Measurements from ENCODE around the gene FANCD2OS. TPM values are rescaled to one million over a fixed set of nuclear protein-coding genes. Genes with fewer than 3 reads are reported as not detected.
A peak's percentile ranks its signal among the peaks of the same experiment; 100 is the strongest.

FANCD2OS gene
- total RNA-seq, 1 experiment from 2014 or later: not detected

- Histone ChIP-seq H3K9ac (ENCODE audit: extremely low read depth, insufficient read length, low read length) (no peak overlapping the region), H2BK12ac (ENCODE audit: insufficient read length, low read depth, low read length) (no peak overlapping the region), H3K23ac (ENCODE audit: insufficient read length, low read depth, low read length) (no peak overlapping the region), H2BK15ac (ENCODE audit: low read depth, low read length) (no peak overlapping the region), H3K79me1 (ENCODE audit: insufficient read depth, low read depth, low read length, poor library complexity, severe bottlenecking) (peaks cover 4% of the 10 kb centered on the region), H2BK5ac (ENCODE audit: insufficient read length, low read length) (no peak overlapping the region), H3K23me2 (ENCODE audit: insufficient read length, low read depth, low read length, poor library complexity, severe bottlenecking) (peaks cover 6% of the 10 kb centered on the region), H3K9me3 (ENCODE audit: control insufficient read depth, low read depth, low read length) (no peaks in the 10 kb centered on the region), H4K91ac (ENCODE audit: insufficient read length, low read depth, low read length) (no peak overlapping the region), H4K5ac (ENCODE audit: insufficient read length, low read depth, low read length) (no peak overlapping the region), H3K79me2 (ENCODE audit: insufficient read depth, low read length) (peaks cover 15% of the 10 kb centered on the region; the same call in 1 of the 2 replicates), H3K4me1 (ENCODE audit: insufficient read depth, low read length) (no peaks in the 10 kb centered on the region), H3K27me3 (ENCODE audit: insufficient read depth, low read length) (no peaks in the 10 kb centered on the region), H2AK5ac (ENCODE audit: insufficient read length, low read length) (no peak overlapping the region), H3T11ph (ENCODE audit: low read length) (no peak overlapping the region), H4K20me1 (ENCODE audit: control insufficient read depth, insufficient read depth, insufficient read length) (no peaks in the 10 kb centered on the region), H2BK120ac (ENCODE audit: low read depth, low read length, poor library complexity, severe bottlenecking) (no peak overlapping the region), H2BK20ac (ENCODE audit: low read depth, low read length, poor library complexity, severe bottlenecking) (no peak overlapping the region), H4K8ac (replicated peaks; ENCODE audit: insufficient read length, low read depth, low read length) (no peak overlapping the region), H2AFZ (ENCODE audit: low read length) (no peak overlapping the region), H3K27ac (ENCODE audit: insufficient read length, low read depth, low read length) (no peak overlapping the region), H3K4ac (ENCODE audit: low read depth, low read length) (no peak overlapping the region), H3K4me2 (ENCODE audit: insufficient read depth, insufficient read length, low read length) (no peak overlapping the region), H3K18ac (ENCODE audit: insufficient read length, low read depth, low read length) (no peak overlapping the region), H3K56ac (ENCODE audit: insufficient read length, low read depth, low read length) (no peak overlapping the region), H3K14ac (ENCODE audit: insufficient read depth, low read length) (no peak overlapping the region)
- Mint-ChIP-seq H3K27me3 (ENCODE audit: low read depth) (peaks cover 2% of the 10 kb centered on the region; the same call in 1 of the 2 replicates), H3K9me3 (no peaks in the 10 kb centered on the region), H3K4me3 (peak overlapping the region; percentile 98 to 100), H3K4me1 (peaks cover 9 to 10% of the 10 kb centered on the region in 2 experiments), H3K36me3 (ENCODE audit: insufficient read depth in 1 of 3, low read depth in 3 of 3) (peaks cover 4 to 23% (median 12%) of the 10 kb centered on the region in 3 experiments; a peak in 5 of 7 replicates), H3K27ac (no peak overlapping the region)
- WGBS (ENCODE audit: extremely low coverage, insufficient read length, low lambda C conversion rate): no CpG with 5 or more reads among the region's 4 CpGs
- no peak for DNase-seq
- no peak for TF ChIP-seq CTCF (conservative IDR thresholded peaks at IDR 0.05)
These were observed 8.9 kb upstream of the FANCD2OS start for GRCh38 chr3:10116928-10117327.

All from H9 (cell line).